ENCODE results near the gene RGS4. TPM values are rescaled to one million over a fixed set of nuclear protein-coding genes. Genes with fewer than 3 reads are reported as not detected.

RGS4 gene
- total and polyA plus RNA-seq, 2 donors (not counting 1 experiment from before 2014, with no cell fraction given) = not detected

- H3K4me2 ChIP-seq (replicated peaks; ENCODE audit: low read depth, low read length, poor library complexity, severe bottlenecking) = no peak overlapping the region
- H3K27ac ChIP-seq (ENCODE audit: low read length in 2 of 2) = no peak overlapping the region
- H3K4me3 Mint-ChIP-seq = no peak overlapping the region
- no peak overlapping the region for H2AFZ ChIP-seq (ENCODE audit: insufficient read depth, low read depth, low read length, poor library complexity, severe bottlenecking)
- H3K36me3 ChIP-seq (replicated peaks in 1 of 2; ENCODE audit: control extremely low read depth in 1 of 2, control insufficient read depth in 1 of 2, extremely low read depth in 1 of 2, insufficient read depth in 2 of 2, low read length in 1 of 2) = no peaks in the 10 kb centered on the region
- ATAC-seq (ENCODE audit: low read depth) = no peak
- no peak overlapping the region for H3K4me3 ChIP-seq (ENCODE audit: control extremely low read depth in 1 of 5, extremely low read depth in 1 of 5, insufficient read depth in 1 of 5, low read depth in 2 of 5, low read length in 4 of 5)
- H3K27ac Mint-ChIP-seq = no peak overlapping the region
- H3K9me3 Mint-ChIP-seq (ENCODE audit: insufficient read depth) = no peaks in the 10 kb centered on the region
- no peak for DNase-seq
- intact Hi-C loops (cut with micrococcal nuclease) = no loop called here
- H3K4me1 Mint-ChIP-seq = no peaks in the 10 kb centered on the region
- WGBS (ENCODE audit: insufficient coverage) = 63% methylated on average over 4 of the region's 9 CpGs
- no peaks in the 10 kb centered on the region for H3K27me3 ChIP-seq (replicated peaks in 1 of 4; ENCODE audit: control extremely low read depth in 1 of 4, control insufficient read depth in 3 of 4, insufficient read depth in 4 of 4, low read length in 3 of 4)
- peaks cover 8% of the 10 kb centered on the region for H3K27me3 Mint-ChIP-seq
- H3K79me2 ChIP-seq (ENCODE audit: control insufficient read depth, insufficient read depth, low read length) = no peaks in the 10 kb centered on the region
- peaks cover 0 to 3% (median 0%) of the 10 kb centered on the region in 3 donors for H3K9me3 ChIP-seq (ENCODE audit: control extremely low read depth in 1 of 3, control insufficient read depth in 2 of 3, insufficient read depth in 1 of 3, low read length in 2 of 3)
- no peaks in the 10 kb centered on the region for H3K4me1 ChIP-seq (ENCODE audit: control insufficient read depth in 2 of 2, insufficient read depth in 2 of 2, low read length in 2 of 2)
- no peak overlapping the region for H3K9ac ChIP-seq (ENCODE audit: low read length)
- H4K20me1 ChIP-seq (ENCODE audit: control insufficient read depth, insufficient read depth, low read length, poor library complexity, severe bottlenecking) = no peaks in the 10 kb centered on the region
- POLR2A ChIA-PET = no interaction called here
- CTCF ChIA-PET = no interaction called here
- TF ChIP-seq CTCF (IDR thresholded peaks at IDR 0.05) = no peak
- TF ChIP-seq EZH2 (IDR thresholded peaks at IDR 0.05; ENCODE audit: borderline replicate concordance, insufficient read depth, low read depth, low read length, poor library complexity, severe bottlenecking) = no peak
Observed at GRCh38 chr1:163093579-163093978, 24.4 kb downstream of the RGS4 start.

GRCh38 chr1:163094182-163094581 is 25.0 kb downstream of the RGS4 start:
- DNase-seq = no peak
- TF ChIP-seq EZH2 (IDR thresholded peaks at IDR 0.05; ENCODE audit: borderline replicate concordance, insufficient read depth, low read depth, low read length, poor library complexity, severe bottlenecking) (no peak), CTCF (IDR thresholded peaks at IDR 0.05) (no peak)
- no peak for ATAC-seq (ENCODE audit: low read depth)
- Mint-ChIP-seq H3K4me3 (no peak overlapping the region), H3K27me3 (peaks cover 8% of the 10 kb centered on the region), H3K4me1 (no peaks in the 10 kb centered on the region), H3K9me3 (ENCODE audit: insufficient read depth) (no peaks in the 10 kb centered on the region), H3K27ac (no peak overlapping the region)
- no peak overlapping the region for H3K4me2 ChIP-seq (replicated peaks; ENCODE audit: low read depth, low read length, poor library complexity, severe bottlenecking)
- H3K27ac ChIP-seq (ENCODE audit: low read length in 2 of 2) = no peak overlapping the region
- intact Hi-C loops (cut with micrococcal nuclease) = no loop called here
- H3K4me1 ChIP-seq (ENCODE audit: control insufficient read depth in 2 of 2, insufficient read depth in 2 of 2, low read length in 2 of 2) = no peaks in the 10 kb centered on the region
- H3K27me3 ChIP-seq (replicated peaks in 1 of 4; ENCODE audit: control extremely low read depth in 1 of 4, control insufficient read depth in 3 of 4, insufficient read depth in 4 of 4, low read length in 3 of 4) = no peaks in the 10 kb centered on the region
- peaks cover 0 to 3% (median 0%) of the 10 kb centered on the region in 3 donors for H3K9me3 ChIP-seq (ENCODE audit: control extremely low read depth in 1 of 3, control insufficient read depth in 2 of 3, insufficient read depth in 1 of 3, low read length in 2 of 3)
- H4K20me1 ChIP-seq (ENCODE audit: control insufficient read depth, insufficient read depth, low read length, poor library complexity, severe bottlenecking) = no peaks in the 10 kb centered on the region
- H3K79me2 ChIP-seq (ENCODE audit: control insufficient read depth, insufficient read depth, low read length) = no peaks in the 10 kb centered on the region
- no peaks in the 10 kb centered on the region for H3K36me3 ChIP-seq (replicated peaks in 1 of 2; ENCODE audit: control extremely low read depth in 1 of 2, control insufficient read depth in 1 of 2, extremely low read depth in 1 of 2, insufficient read depth in 2 of 2, low read length in 1 of 2)
- ChIA-PET CTCF (no interaction called here), POLR2A (no interaction called here)
- H3K9ac ChIP-seq (ENCODE audit: low read length) = no peak overlapping the region
- no peak overlapping the region for H2AFZ ChIP-seq (ENCODE audit: insufficient read depth, low read depth, low read length, poor library complexity, severe bottlenecking)
- no peak overlapping the region for H3K4me3 ChIP-seq (ENCODE audit: control extremely low read depth in 1 of 5, extremely low read depth in 1 of 5, insufficient read depth in 1 of 5, low read depth in 2 of 5, low read length in 4 of 5)
- WGBS (ENCODE audit: insufficient coverage) = 100% methylated on average over 1 of the region's 4 CpGs
